MM.1S (cell line): ENCODE data around the gene CELF2.

ENCODE experiments used
- CTCF ChIP-seq: fragments of 300-600 bp; sonication (generic); IDR thresholded peaks from 2 replicates; pipeline ENCODE4 v1.5.1; 2016; ENCODE audit warnings: antibody characterized with exemption, low read length, mixed read lengths
- EZH2phosphoT487 ChIP-seq: fragments of 300-600 bp; sonication (generic); IDR thresholded peaks from 2 replicates; pipeline ENCODE4 v1.6.1; 2018; ENCODE audit warnings: antibody characterized with exemption, low read length

DNA sequence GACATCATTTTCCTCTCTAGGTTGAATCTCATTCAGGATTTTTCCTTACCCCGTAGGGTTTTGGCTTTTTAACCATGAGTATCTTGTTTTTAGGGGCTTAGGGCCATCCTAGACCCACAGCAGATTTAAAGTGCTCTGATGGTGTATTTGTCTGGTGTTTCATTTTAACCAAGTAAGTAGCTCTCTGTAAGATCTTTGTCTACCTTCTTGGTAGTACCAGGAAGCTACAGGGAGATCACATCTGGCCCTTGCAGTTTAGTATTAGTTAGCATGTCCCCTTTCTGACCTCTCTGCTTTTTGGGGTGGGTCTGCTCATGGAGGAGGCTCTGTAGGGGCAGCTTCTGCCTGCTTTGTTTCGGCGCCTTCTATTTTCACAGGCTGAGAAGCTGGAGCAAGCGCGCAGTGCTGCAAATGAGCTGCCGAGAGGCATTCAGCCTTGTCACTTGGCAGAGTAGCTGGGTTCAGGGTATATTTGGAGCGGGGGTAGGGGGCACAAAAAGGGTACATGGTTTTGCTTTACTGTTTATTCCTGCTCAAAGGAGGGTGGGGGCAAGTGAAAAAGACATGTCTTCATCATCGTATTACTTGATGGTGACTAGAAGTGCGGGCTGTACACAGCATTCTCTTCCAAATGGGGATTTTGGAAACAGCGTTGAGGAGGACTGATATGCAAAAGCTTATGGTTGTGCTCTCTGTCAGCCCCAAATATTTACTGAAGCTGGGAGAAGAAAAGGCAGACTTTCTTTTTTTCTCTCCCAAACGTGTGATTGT is 146.3 kb downstream of the CELF2 start:
- TF ChIP-seq EZH2phosphoT487: no peak
- TF ChIP-seq CTCF: no peak
